GM19397 (cell line): ENCODE measurements around the gene PTF1A.
A peak's percentile ranks its signal among the peaks of the same experiment; 100 is the strongest.

Experiments used
- ATAC-seq: cut with Tn5 transposase; IDR thresholded peaks from one replicate; pipeline ENCODE4 v1.9.1; 2021; ENCODE audit warnings: mild to moderate bottlenecking, moderate library complexity; ENCODE audit not compliant: unreplicated experiment

Gene PTF1A

GRCh38 chr10:23191764-23192711 lies at the start of gene PTF1A:
Gene PTF1A, plus strand, starts transcription at chr10:23192312. Its CDS starts 219 bp downstream, at chr10:23192531.
- no peak for ATAC-seq

GRCh38 chr10:23146258-23146657 lies 45.9 kb upstream of the PTF1A start:
- no peak for ATAC-seq

GRCh38 chr10:23147035-23147434 lies 45.1 kb upstream of the PTF1A start:
- ATAC-seq, result no peak

- no peak for ATAC-seq
Measured at GRCh38 chr10:23148214-23148613, 43.9 kb upstream of the PTF1A start.

- ATAC-seq, result no peak
Measured at GRCh38 chr10:23150091-23150490, 42.0 kb upstream of the PTF1A start.

- no peak for ATAC-seq
Measured at GRCh38 chr10:23150610-23151009, 41.5 kb upstream of the PTF1A start.

GRCh38 chr10:23151071-23151470 lies 41.0 kb upstream of the PTF1A start:
- no peak for ATAC-seq

- ATAC-seq, result no peak
Measured at GRCh38 chr10:23155169-23155568, 36.9 kb upstream of the PTF1A start.

GRCh38 chr10:23156447-23157150 lies 35.5 kb upstream of the PTF1A start:
- ATAC-seq, result no peak

GRCh38 chr10:23157239-23157681 lies 34.9 kb upstream of the PTF1A start:
- no peak for ATAC-seq

- peak; percentile 65 for ATAC-seq
Measured at GRCh38 chr10:23157691-23158369, 34.3 kb upstream of the PTF1A start.

- ATAC-seq, result peak; percentile 63
Measured at GRCh38 chr10:23158370-23158769, 33.7 kb upstream of the PTF1A start.

GRCh38 chr10:23171232-23171876 lies 20.8 kb upstream of the PTF1A start:
- no peak for ATAC-seq

GRCh38 chr10:23172429-23173213 lies 19.5 kb upstream of the PTF1A start:
- ATAC-seq, result no peak

GRCh38 chr10:23173214-23174073 lies 18.7 kb upstream of the PTF1A start:
- ATAC-seq, result no peak

GRCh38 chr10:23174074-23174976 lies 17.8 kb upstream of the PTF1A start:
- ATAC-seq, result no peak

GRCh38 chr10:23174977-23175512 lies 17.1 kb upstream of the PTF1A start:
- no peak for ATAC-seq

- no peak for ATAC-seq
Measured at GRCh38 chr10:23186178-23186577, 5.9 kb upstream of the PTF1A start.
